ENCODE results near the gene ALAS2. TPM values are rescaled to one million over a fixed set of nuclear protein-coding genes. Genes with fewer than 3 reads are reported as not detected.

Gene ALAS2
- total RNA-seq: 197 TPM

GRCh38 chrX:55030271-55031205, at the start of gene ALAS2:
Gene ALAS2 (minus strand): TSS chrX:55030977. CDS start chrX:55026000, 4,977 bp downstream.

GRCh38 chrX:55074851-55075467, 44.2 kb upstream of the ALAS2 start, which contains the start of gene PAGE2B:
Gene PAGE2B (plus strand): TSS chrX:55075030. CDS start chrX:55076042, 1,012 bp downstream.

GRCh38 chrX:54999717-55000598, 30.8 kb downstream of the ALAS2 start, which contains the start of gene APEX2:
Gene APEX2 (plus strand): TSS chrX:55000363. CDS start chrX:55000423, 60 bp downstream.

GRCh38 chrX:54994099-54994498, 36.7 kb downstream of the ALAS2 start, which contains the start of gene PFKFB1:
Gene PFKFB1 (minus strand): TSS chrX:54994188. CDS start chrX:54994007, 181 bp downstream.

Other genes with a start within 250 kb of the ALAS2 start
- not detected for gene ITIH6, start 232.7 kb downstream of the ALAS2 start, total RNA-seq
- gene MAGED2, start 223.2 kb downstream of the ALAS2 start, total RNA-seq: 526 TPM
- 71.2 TPM for gene TRO, start 110.2 kb downstream of the ALAS2 start, total RNA-seq
- 0.70 TPM for gene PFKFB1, start 36.8 kb downstream of the ALAS2 start, total RNA-seq
- 12.0 TPM for gene APEX2, start 30.6 kb downstream of the ALAS2 start, total RNA-seq
- 0.70 TPM for gene PAGE2B, start 44.1 kb upstream of the ALAS2 start, total RNA-seq
- not detected for gene PAGE2, start 58.0 kb upstream of the ALAS2 start, total RNA-seq
- gene PAGE5, start 189.4 kb upstream of the ALAS2 start, total RNA-seq: not detected
- not detected for gene PAGE3, start 233.9 kb upstream of the ALAS2 start, total RNA-seq

Data from metanephros (tissue), 1 donor.